Peyer's patch (tissue), 4 donors: ENCODE results near the gene SLX9. TPM values are rescaled to one million over a fixed set of nuclear protein-coding genes. Genes with fewer than 3 reads are reported as not detected.

Source experiments
- DNase-seq, 3 donors: peaks; one replicate each; pipeline ENCODE4 v3.0.0-alpha.2; 2017 to 2019
- H3K27ac ChIP-seq, 4 donors: fragments of 200-600 bp; sonication (generic); one replicate each; pipeline ENCODE4 v1.5.1; 2016 to 2019
- H3K27me3 ChIP-seq, 2 donors: fragments of 200-600 bp; sonication (generic); one replicate each; pipeline ENCODE4 v1.5.1; 2019
- H3K36me3 ChIP-seq, 3 donors: fragments of 200-600 bp; sonication (generic); one replicate each; pipeline ENCODE4 v1.5.1; 2016 to 2019
- H3K4me1 ChIP-seq, 4 donors: fragments of 200-600 bp; sonication (generic); one replicate each; pipeline ENCODE4 v1.5.1; 2016 to 2019
- H3K4me3 ChIP-seq, 4 donors: fragments of 200-600 bp; sonication (generic); 1 replicate in 3 of 4; 2 replicates in 1 of 4; pipeline ENCODE4 v1.5.1; 2016 to 2019; ENCODE audit warnings: mild to moderate bottlenecking in 1 of 4
- H3K9me3 ChIP-seq, 4 donors: fragments of 200-600 bp; sonication (generic); one replicate each; pipeline ENCODE4 v1.5.1; 2016 to 2019; ENCODE audit warnings: mild to moderate bottlenecking in 1 of 4
- POLR2A ChIP-seq, 2 donors: fragments of 450-650 bp; IDR thresholded peaks; one replicate each; pipeline ENCODE4 v1.5.1; 2017; ENCODE audit warnings: antibody characterized with exemption in 2 of 2, mild to moderate bottlenecking in 2 of 2, moderate library complexity in 2 of 2
- total RNA-seq, 4 donors: library from RNA; depleted of rRNA; stranded (reverse); fragments of >200 nt; gene quantifications; one replicate each; pipeline ENCODE4 v1.1.0, GENCODE V29; 2016
- TF ChIP-seq, protein P1 (sequence below), 6 experiments: fragments of 450-650 bp in 4 of 6; fragments of 200-600 bp in 2 of 6; sonication (generic) in 1 of 6; IDR thresholded peaks; one replicate each; pipeline ENCODE4 v1.5.1; 2017 to 2019; ENCODE audit warnings: antibody characterized with exemption in 6 of 6, mild to moderate bottlenecking in 3 of 6, moderate library complexity in 1 of 6

The SLX9 gene
- total RNA-seq, 4 donors from 2014 or later, result 7.8 to 10.5 (median 10.0) TPM; not detected in 1

DNA sequence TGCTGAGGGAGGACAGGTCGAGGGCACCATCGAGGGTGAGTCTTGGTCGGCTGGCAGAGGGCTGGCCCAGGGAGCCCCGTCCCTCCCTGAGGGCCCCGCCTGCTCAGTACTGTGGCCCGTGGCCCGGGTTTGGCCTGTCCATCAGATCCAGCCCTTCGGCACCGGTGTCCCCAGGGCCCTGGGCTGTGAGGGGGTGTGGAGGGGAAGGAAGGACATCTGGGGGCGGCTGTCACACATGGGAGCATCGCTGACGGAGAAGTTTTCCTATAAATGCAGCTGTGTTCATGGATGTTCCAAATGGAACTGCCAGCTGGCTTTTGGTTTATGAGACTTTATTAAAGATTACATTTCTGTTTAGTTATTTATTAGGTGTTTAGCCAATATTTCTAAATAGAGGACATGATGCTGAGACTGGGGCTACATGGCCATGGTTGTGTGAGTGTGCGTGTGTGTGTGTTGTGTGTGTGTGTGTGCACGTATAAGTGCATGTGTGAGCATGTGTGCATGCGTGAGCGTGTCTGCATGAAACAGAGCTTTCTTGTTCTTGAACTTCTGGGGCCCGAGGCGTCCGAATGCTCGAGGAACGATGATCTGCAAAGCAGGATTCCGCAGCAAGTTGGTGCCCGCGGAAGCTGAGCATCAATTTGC lies 54.3 kb downstream of the SLX9 start:
- Histone ChIP-seq H3K27me3 (no peaks in the 10 kb centered on the region), H3K9me3 (no peaks in the 10 kb centered on the region), H3K36me3 (no peaks in the 10 kb centered on the region), H3K4me3 (no peak overlapping the region), H3K27ac (peak overlapping the region in 1 of 4 donors; percentile 54), H3K4me1 (peaks cover 0 to 18% (median 0%) of the 10 kb centered on the region in 4 donors)
- TF ChIP-seq, protein P1, sequence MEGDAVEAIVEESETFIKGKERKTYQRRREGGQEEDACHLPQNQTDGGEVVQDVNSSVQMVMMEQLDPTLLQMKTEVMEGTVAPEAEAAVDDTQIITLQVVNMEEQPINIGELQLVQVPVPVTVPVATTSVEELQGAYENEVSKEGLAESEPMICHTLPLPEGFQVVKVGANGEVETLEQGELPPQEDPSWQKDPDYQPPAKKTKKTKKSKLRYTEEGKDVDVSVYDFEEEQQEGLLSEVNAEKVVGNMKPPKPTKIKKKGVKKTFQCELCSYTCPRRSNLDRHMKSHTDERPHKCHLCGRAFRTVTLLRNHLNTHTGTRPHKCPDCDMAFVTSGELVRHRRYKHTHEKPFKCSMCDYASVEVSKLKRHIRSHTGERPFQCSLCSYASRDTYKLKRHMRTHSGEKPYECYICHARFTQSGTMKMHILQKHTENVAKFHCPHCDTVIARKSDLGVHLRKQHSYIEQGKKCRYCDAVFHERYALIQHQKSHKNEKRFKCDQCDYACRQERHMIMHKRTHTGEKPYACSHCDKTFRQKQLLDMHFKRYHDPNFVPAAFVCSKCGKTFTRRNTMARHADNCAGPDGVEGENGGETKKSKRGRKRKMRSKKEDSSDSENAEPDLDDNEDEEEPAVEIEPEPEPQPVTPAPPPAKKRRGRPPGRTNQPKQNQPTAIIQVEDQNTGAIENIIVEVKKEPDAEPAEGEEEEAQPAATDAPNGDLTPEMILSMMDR (IDR thresholded peaks at IDR 0.05), result no peak
- TF ChIP-seq POLR2A (IDR thresholded peaks at IDR 0.05), result no peak
- DNase-seq, result no peak

DNA sequence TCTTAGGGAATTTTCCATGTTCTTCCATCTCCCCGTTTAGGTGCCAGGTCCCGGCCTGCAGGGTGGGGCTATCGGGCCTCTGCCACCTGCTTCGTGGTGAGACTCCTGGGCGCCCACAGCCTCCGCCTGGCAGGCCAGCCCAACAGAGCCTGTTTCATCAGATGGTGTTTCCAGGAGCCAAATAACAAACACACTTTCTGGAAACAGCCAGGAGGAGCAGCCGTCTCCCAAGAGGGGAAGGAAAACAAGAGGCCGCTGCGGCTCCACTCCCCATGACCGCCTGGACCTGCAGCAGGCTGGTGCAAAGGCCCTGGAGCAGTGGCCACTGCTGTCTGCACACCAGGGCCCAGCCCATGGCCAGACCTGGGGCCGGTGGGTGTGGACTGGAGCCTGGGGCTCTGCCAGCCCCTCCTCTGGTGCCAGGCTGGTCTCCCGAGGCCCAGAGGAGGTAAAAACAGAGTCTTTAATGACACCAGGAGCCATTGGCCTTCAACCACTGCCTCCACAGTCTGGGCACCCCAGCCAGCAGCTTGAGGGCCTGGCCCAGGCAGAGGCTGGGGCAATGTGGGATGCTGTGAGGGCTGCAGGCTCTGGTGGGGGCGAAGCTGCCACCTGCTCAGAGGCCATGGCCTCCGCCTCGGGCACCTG lies 55.0 kb downstream of the SLX9 start:
- H3K36me3 ChIP-seq, result no peaks in the 10 kb centered on the region
- H3K4me1 ChIP-seq, result peaks cover 0 to 18% (median 0%) of the 10 kb centered on the region in 4 donors
- peak overlapping the region in 1 of 4 donors; percentile 54 for H3K27ac ChIP-seq
- H3K9me3 ChIP-seq, result no peaks in the 10 kb centered on the region
- H3K27me3 ChIP-seq, result no peaks in the 10 kb centered on the region
- no peak for DNase-seq
- H3K4me3 ChIP-seq, result no peak overlapping the region
- TF ChIP-seq, protein P1 (IDR thresholded peaks at IDR 0.05), result no peak
- no peak for TF ChIP-seq POLR2A (IDR thresholded peaks at IDR 0.05)

DNA sequence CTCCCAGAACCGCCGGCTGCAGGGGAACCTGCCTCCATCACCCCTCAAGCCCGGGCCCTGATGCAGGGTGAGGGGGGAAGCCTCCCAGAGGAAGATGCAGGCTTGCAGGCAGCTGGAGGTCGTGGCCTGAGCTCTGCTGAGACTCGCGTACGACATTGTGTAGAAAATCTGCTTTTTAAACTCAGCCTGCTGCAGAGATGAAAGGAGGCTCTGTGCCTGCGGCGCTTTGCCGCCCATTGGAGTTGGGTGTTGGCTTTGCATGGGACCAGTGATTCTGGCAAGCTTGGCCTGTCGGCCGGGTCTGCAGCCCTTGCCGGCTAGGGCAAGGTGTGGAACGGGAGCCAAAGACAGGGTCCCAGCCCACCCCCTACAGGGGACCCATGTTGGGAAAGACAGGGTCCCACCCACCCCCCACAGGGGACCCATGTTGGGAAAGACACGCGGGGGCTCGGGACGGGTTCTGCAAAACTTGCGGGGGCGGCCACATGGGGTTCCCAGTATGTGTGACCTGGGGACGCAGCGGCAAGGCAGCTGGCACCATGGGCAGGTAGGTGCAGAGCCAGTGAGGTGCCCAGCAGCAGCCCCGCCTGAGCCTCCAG lies 55.6 kb downstream of the SLX9 start:
- Histone ChIP-seq H3K9me3 (no peaks in the 10 kb centered on the region), H3K27me3 (no peaks in the 10 kb centered on the region), H3K36me3 (no peaks in the 10 kb centered on the region), H3K4me3 (no peak overlapping the region), H3K4me1 (peaks cover 0 to 18% (median 0%) of the 10 kb centered on the region in 4 donors), H3K27ac (no peak overlapping the region)
- no peak for DNase-seq
- TF ChIP-seq, protein P1 (IDR thresholded peaks at IDR 0.05), result no peak
- TF ChIP-seq POLR2A (IDR thresholded peaks at IDR 0.05), result no peak

DNA sequence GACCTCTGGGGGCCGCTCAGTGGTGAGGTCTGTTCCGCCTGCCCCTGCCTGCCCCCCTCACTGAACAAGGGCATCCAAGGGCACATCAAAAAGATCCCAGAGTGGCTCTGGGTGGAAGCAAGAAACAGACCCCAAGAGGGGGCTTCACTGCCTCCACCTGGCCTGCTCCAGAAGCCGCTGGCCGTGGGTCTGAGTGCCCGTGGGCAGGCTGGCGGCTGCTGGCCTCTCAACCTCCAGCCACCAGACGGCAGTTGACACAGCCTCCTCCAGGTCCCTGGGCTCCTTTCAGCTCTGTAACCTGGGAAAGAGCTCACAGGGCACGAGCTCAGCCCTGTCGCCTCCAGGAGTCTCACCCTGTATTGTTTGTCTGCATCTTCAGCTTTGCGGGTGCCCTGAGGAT lies 56.3 kb downstream of the SLX9 start:
- H3K27me3 ChIP-seq, result no peaks in the 10 kb centered on the region
- peaks cover 0 to 18% (median 0%) of the 10 kb centered on the region in 4 donors for H3K4me1 ChIP-seq
- no peak for DNase-seq
- no peak overlapping the region for H3K4me3 ChIP-seq
- H3K9me3 ChIP-seq, result no peaks in the 10 kb centered on the region
- no peak overlapping the region for H3K27ac ChIP-seq
- TF ChIP-seq, protein P1 (IDR thresholded peaks at IDR 0.05), result no peak
- TF ChIP-seq POLR2A (IDR thresholded peaks at IDR 0.05), result no peak
- H3K36me3 ChIP-seq, result no peaks in the 10 kb centered on the region

DNA sequence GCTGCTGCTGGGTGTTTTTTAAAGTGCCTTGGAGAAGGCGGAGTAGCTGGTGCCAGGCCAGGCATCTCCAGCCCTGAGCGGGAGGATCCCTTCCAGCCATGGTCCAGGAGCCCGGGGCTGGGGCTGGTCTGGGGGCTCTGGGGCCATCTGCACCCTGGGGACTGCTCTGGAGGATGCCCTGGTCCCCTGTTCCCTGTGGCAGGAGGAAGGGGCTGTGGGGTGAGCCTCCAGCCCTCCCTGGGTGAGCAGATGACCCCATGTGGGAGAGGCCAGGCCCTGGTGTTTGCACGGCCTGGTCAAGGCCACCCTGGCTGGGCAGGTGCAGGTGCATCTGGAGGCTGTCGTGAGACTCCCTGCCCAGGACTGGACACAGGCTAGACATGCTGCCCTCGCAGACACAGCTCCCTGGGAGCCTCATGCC lies 56.7 kb downstream of the SLX9 start:
- H3K4me1 ChIP-seq, result peaks cover 0 to 18% (median 0%) of the 10 kb centered on the region in 4 donors
- H3K4me3 ChIP-seq, result no peak overlapping the region
- H3K36me3 ChIP-seq, result no peaks in the 10 kb centered on the region
- H3K27me3 ChIP-seq, result no peaks in the 10 kb centered on the region
- no peaks in the 10 kb centered on the region for H3K9me3 ChIP-seq
- no peak for DNase-seq
- TF ChIP-seq, protein P1 (IDR thresholded peaks at IDR 0.05), result no peak
- no peak for TF ChIP-seq POLR2A (IDR thresholded peaks at IDR 0.05)
- no peak overlapping the region for H3K27ac ChIP-seq
